K562 (cell line): ENCODE measurements around the gene SCN5A. TPM values are rescaled to one million over a fixed set of nuclear protein-coding genes. Genes with fewer than 3 reads are reported as not detected.
A peak's percentile ranks its signal among the peaks of the same experiment; 100 is the strongest.

Experiments used
- ATAC-seq: fragments of 200-7000 bp; cut with Tn5 transposase; 3 replicates; pipeline ENCODE4 v1.9.1; 2020; ENCODE audit warnings: moderate library complexity
- BruUV-seq: library from RNA; stranded (reverse); fragments of 400-500 nt; replicated peaks from 2 replicates; lab custom pipeline; 2021; lab: Mats Ljungman, UMichigan
- CTCF ChIA-PET: fragments of 300-600 bp; formaldehyde crosslinking; extraction: SDS; loops from one replicate; lab custom pipeline; 2021; ENCODE audit warnings: low intra/inter-chr PET ratio; lab: Yijun Ruan, JAX
- POLR2A ChIA-PET: fragments of 300-600, 350-650 bp; sonication (Branson Sonifier 250); formaldehyde crosslinking; extraction: SDS; loops from one replicate; lab custom pipeline; 2021; ENCODE audit warnings: antibody characterized with exemption, inconsistent platforms; lab: Yijun Ruan, JAX
- DNase-seq, 4 experiments: peaks; one replicate each; pipeline versions ENCODE4 v3.0.0 to v3.0.0-alpha.2; 2011 to 2018; ENCODE audit warnings: low spot score in 3 of 4, mixed read lengths in 3 of 4; ENCODE audit errors: extremely low read depth in 1 of 4
- FAIRE-seq: peaks from 2 replicates; lab custom pipeline; 2011; peaks lifted over from hg19 to GRCh38; lab: Jason Lieb, UNC
- H2AFZ ChIP-seq: 2 replicates; pipeline ENCODE4 v1.6.0; 2011; ENCODE audit warnings: low read depth, low read length, control low read depth, inconsistent platforms
- H3K27ac ChIP-seq: fragments of 200-600 bp; 3 replicates; pipeline ENCODE4 v1.8.0; 2011; ENCODE audit warnings: low read depth, mild to moderate bottlenecking, control low read depth, inconsistent platforms, low read length, moderate library complexity, mixed read lengths; ENCODE audit errors: extremely low read depth
- H3K27me3 ChIP-seq, 2 experiments: fragments of 300-600 bp in 1 of 2; 2 replicates in 1 of 2; 3 replicates in 1 of 2; pipeline versions ENCODE4 v1.6.0 to v1.8.0; 2011; ENCODE audit warnings: inconsistent platforms in 2 of 2, low read length in 2 of 2, mild to moderate bottlenecking in 1 of 2, mixed read lengths in 1 of 2, moderate library complexity in 1 of 2; ENCODE audit not compliant: control insufficient read depth in 2 of 2, insufficient read depth in 2 of 2
- H3K36me3 ChIP-seq: fragments of 300-600 bp; 3 replicates; pipeline ENCODE4 v1.8.0; 2011; ENCODE audit warnings: mild to moderate bottlenecking, low read length, inconsistent platforms; ENCODE audit not compliant: control insufficient read depth, insufficient read depth
- H3K4me1 ChIP-seq, 2 experiments: fragments of 200-600 bp in 1 of 2; replicated peaks in 1 of 2; 2 replicates in 1 of 2; 3 replicates in 1 of 2; pipeline versions ENCODE4 v1.5.1 to v1.8.0; 2011; ENCODE audit warnings: inconsistent platforms in 2 of 2, low read length in 2 of 2, mild to moderate bottlenecking in 1 of 2, mixed read lengths in 1 of 2, moderate library complexity in 1 of 2; ENCODE audit not compliant: control insufficient read depth in 2 of 2, insufficient read depth in 2 of 2
- H3K4me2 ChIP-seq: 2 replicates; pipeline ENCODE4 v1.6.1; 2011; ENCODE audit warnings: low read length, control low read depth, inconsistent platforms, mixed read lengths; ENCODE audit not compliant: insufficient read depth
- H3K4me3 ChIP-seq: fragments of 200-600 bp; sonication (generic), shearing (Covaris generic); 2 replicates; pipeline ENCODE4 v1.5.1; 2016; ENCODE audit warnings: control low read depth, inconsistent platforms
- H3K79me2 ChIP-seq: fragments of 200-600 bp; 3 replicates; pipeline ENCODE4 v1.8.0; 2011; ENCODE audit warnings: low read length, inconsistent platforms; ENCODE audit not compliant: control insufficient read depth, insufficient read depth
- H3K9ac ChIP-seq, 2 experiments: 2 replicates each; pipeline versions ENCODE4 v1.6.0 to v1.6.1; 2011; ENCODE audit warnings: low read depth in 2 of 2, low read length in 2 of 2, control low read depth in 1 of 2, inconsistent platforms in 1 of 2, mild to moderate bottlenecking in 1 of 2, mixed read lengths in 1 of 2; ENCODE audit not compliant: insufficient read depth in 1 of 2
- H3K9me1 ChIP-seq: one replicate; pipeline ENCODE4 v1.6.0; 2011; ENCODE audit warnings: inconsistent platforms, mild to moderate bottlenecking, low read length, moderate library complexity; ENCODE audit not compliant: control insufficient read depth, insufficient read depth
- H3K9me3 ChIP-seq: replicated peaks from 2 replicates; pipeline ENCODE4 v1.5.1; 2011; ENCODE audit warnings: low read depth, low read length, inconsistent platforms; ENCODE audit not compliant: control insufficient read depth, insufficient read depth
- H4K20me1 ChIP-seq: replicated peaks from 2 replicates; pipeline ENCODE4 v1.6.1; 2011; ENCODE audit warnings: low read length, inconsistent platforms, mixed read lengths; ENCODE audit not compliant: control insufficient read depth, insufficient read depth
- FOSL1 ChIP-seq: fragments of 200-800 bp; sonication (Bioruptor generic); conservative IDR thresholded peaks from 2 replicates; pipeline ENCODE4 v1.6.1; 2016; ENCODE audit warnings: missing genetic modification characterization, missing compliant biosample characterization
- KAT8 ChIP-seq: fragments of 450-650 bp; IDR thresholded peaks from 2 replicates; pipeline ENCODE4 v1.6.1; 2016; ENCODE audit warnings: low read depth, mild to moderate bottlenecking
- MCM5 ChIP-seq: fragments of 450-650 bp; IDR thresholded peaks from 2 replicates; pipeline ENCODE4 v1.6.1; 2016; ENCODE audit warnings: low read depth
- PYGO2 ChIP-seq: fragments of 450-650 bp; IDR thresholded peaks from 2 replicates; pipeline ENCODE4 v1.6.1; 2016; ENCODE audit warnings: mild to moderate bottlenecking, missing genetic modification characterization, moderate library complexity, missing compliant biosample characterization
- ZC3H8 ChIP-seq: fragments of 450-650 bp; IDR thresholded peaks from 2 replicates; pipeline ENCODE4 v1.6.1; 2017
- ZNF133 ChIP-seq: fragments of 250-450 bp; sonication (Bioruptor Pico); IDR thresholded peaks from 2 replicates; pipeline ENCODE4 v1.4.0; 2020; ENCODE audit warnings: mild to moderate bottlenecking
- WGBS: fragments of 100-300 bp; shearing (Covaris generic); methylation state at CpG from one replicate; pipeline ENCODE4 v1.1.6; 2016; ENCODE audit warnings: low coverage, mixed read lengths; ENCODE audit not compliant: insufficient coverage; ENCODE audit errors: missing lambda C conversion rate; 5-methylcytosine and 5-hydroxymethylcytosine counted together
- in situ Hi-C: fragments of 300-500 bp; cut with MboI; formaldehyde crosslinking; loops from 4 replicates; pipeline ENCODE4 v1.15.0; 2018; ENCODE audit warnings: inconsistent platforms, mixed read lengths
- intact Hi-C: fragments of 100-400 bp; cut with micrococcal nuclease; formaldehyde crosslinking; loops from 2 replicates; pipeline ENCODE4 v1.14.2; 2022
- polyA plus RNA-seq, 8 experiments: library from polyadenylated mRNA; depleted of rRNA in 4 of 8; stranded (reverse) in 5 of 8; unstranded in 3 of 8; fragments of >200 nt; fragmentation: Nextera tagmentation in 2 of 8; fragmentation: Illumina TruSeq in 1 of 8; extraction: Ambion mirVana in 2 of 8; extraction: Trizol in 1 of 8; gene quantifications; 2 replicates each; pipeline versions ENCODE4 v1.2.1 to v1.2.3, GENCODE V29; 2011 to 2014; ENCODE audit warnings: inconsistent platforms in 1 of 8, missing spikeins in 1 of 8
- total RNA-seq, 7 experiments: library from RNA; depleted of rRNA in 6 of 7; stranded (reverse); fragments of >200 nt in 6 of 7; fragmentation: Illumina TruSeq in 2 of 7; extraction: Trizol in 2 of 7; gene quantifications; 2 replicates each; pipeline versions ENCODE4 v1.2.1 to v1.2.3, GENCODE V29; 2011 to 2021; ENCODE audit warnings: low replicate concordance in 1 of 7
- TF ChIP-seq, protein P1 (sequence below): sonication (generic); formaldehyde crosslinking; IDR thresholded peaks from 2 replicates; pipeline ENCODE4 v1.4.0; 2020; ENCODE audit warnings: mild to moderate bottlenecking, missing genetic modification reagents
- TF ChIP-seq, protein P2 (sequence below): fragments of 450-650 bp; IDR thresholded peaks from 2 replicates; pipeline ENCODE4 v1.7.1; 2018; ENCODE audit warnings: mild to moderate bottlenecking, low read depth; ENCODE audit not compliant: partially characterized antibody

Gene SCN5A
- total and polyA plus RNA-seq, 9 of the 15 experiments (the other 6 are each of a cell fraction or from before 2014, with no cell fraction given) = 0.07 to 1.4 (median 0.21) TPM; not detected in 2

DNA sequence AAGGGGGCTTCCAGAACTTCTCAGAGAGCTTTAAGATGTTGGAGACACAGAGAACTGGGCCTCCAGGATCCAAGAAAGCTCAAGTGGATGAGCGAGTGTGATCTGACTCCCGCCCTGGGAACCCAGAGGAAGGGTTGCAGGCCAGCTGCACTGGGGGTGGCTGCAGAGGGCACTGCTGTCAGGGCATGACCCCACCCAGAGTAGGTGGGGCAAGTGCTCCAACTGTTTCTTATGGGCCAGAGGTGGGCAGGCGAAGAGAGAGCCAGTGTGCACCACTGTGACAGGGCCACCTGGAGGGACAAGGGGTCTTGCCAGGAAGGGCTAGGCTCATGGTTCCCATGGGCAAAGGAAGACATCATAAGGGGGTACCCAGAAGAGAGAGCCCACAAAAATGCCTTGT, 104.6 kb downstream of the SCN5A start (continued):
- TF ChIP-seq, protein P1, sequence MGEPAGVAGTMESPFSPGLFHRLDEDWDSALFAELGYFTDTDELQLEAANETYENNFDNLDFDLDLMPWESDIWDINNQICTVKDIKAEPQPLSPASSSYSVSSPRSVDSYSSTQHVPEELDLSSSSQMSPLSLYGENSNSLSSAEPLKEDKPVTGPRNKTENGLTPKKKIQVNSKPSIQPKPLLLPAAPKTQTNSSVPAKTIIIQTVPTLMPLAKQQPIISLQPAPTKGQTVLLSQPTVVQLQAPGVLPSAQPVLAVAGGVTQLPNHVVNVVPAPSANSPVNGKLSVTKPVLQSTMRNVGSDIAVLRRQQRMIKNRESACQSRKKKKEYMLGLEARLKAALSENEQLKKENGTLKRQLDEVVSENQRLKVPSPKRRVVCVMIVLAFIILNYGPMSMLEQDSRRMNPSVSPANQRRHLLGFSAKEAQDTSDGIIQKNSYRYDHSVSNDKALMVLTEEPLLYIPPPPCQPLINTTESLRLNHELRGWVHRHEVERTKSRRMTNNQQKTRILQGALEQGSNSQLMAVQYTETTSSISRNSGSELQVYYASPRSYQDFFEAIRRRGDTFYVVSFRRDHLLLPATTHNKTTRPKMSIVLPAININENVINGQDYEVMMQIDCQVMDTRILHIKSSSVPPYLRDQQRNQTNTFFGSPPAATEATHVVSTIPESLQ (CRISPR knock-in tag) = no peak

DNA sequence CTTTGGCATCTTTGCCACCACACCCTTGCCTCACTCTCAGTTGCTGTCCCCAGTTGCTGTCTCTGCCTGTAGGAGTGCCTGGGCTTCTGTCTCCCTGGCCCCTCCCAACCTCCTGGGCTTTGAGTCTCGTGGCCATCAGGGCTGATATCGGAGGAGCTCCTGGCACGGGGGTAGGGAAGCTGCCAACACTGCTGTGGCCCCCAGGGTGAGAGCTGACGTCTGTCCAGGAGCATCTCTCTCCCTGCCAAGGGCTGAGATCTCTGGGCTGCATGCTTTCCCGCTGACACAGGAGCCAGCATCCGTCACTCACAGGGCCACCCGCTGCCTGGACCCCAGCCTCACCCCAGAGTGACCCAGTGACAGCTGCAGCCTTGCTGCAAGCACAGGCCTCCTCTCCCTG, 105.9 kb downstream of the SCN5A start:
- no peak for ATAC-seq
- CTCF ChIA-PET = no interaction called here
- no peak for DNase-seq
- 3% methylated on average over 7 of the region's 7 CpGs for WGBS
- H3K79me2 ChIP-seq = no peaks in the 10 kb centered on the region
- no peaks in the 10 kb centered on the region for H3K9me3 ChIP-seq
- H3K9ac ChIP-seq = peak overlapping the region in 1 of 2 experiments; percentile 43; a peak in 1 of 4 replicates
- POLR2A ChIA-PET = interaction anchor here (0.7 to 2.5 kb wide), 5 partner anchors 10 to 1263 kb away, joined by 3 to 15 read pairs (median 3); no protein-coding TSS in a partner anchor
- H3K4me1 ChIP-seq = peaks cover 0 to 8% of the 10 kb centered on the region in 2 experiments; a peak in 2 of 5 replicates
- no peak overlapping the region for H3K4me3 ChIP-seq
- no peak for TF ChIP-seq ZC3H8
- no peak for TF ChIP-seq PYGO2 (tag)
- TF ChIP-seq ZNF133 = no peak
- TF ChIP-seq KAT8 = no peak
- TF ChIP-seq FOSL1 (tag) = no peak
- no peak for TF ChIP-seq MCM5
- TF ChIP-seq, protein P2, sequence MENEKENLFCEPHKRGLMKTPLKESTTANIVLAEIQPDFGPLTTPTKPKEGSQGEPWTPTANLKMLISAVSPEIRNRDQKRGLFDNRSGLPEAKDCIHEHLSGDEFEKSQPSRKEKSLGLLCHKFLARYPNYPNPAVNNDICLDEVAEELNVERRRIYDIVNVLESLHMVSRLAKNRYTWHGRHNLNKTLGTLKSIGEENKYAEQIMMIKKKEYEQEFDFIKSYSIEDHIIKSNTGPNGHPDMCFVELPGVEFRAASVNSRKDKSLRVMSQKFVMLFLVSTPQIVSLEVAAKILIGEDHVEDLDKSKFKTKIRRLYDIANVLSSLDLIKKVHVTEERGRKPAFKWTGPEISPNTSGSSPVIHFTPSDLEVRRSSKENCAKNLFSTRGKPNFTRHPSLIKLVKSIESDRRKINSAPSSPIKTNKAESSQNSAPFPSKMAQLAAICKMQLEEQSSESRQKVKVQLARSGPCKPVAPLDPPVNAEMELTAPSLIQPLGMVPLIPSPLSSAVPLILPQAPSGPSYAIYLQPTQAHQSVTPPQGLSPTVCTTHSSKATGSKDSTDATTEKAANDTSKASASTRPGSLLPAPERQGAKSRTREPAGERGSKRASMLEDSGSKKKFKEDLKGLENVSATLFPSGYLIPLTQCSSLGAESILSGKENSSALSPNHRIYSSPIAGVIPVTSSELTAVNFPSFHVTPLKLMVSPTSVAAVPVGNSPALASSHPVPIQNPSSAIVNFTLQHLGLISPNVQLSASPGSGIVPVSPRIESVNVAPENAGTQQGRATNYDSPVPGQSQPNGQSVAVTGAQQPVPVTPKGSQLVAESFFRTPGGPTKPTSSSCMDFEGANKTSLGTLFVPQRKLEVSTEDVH = no peak
- H2AFZ ChIP-seq = no peak overlapping the region
- intact Hi-C loops (no loop called here), in situ Hi-C loops (no loop called here)
- no peaks in the 10 kb centered on the region for H3K36me3 ChIP-seq
- peaks cover 3% of the 10 kb centered on the region; the same call in 1 of the 2 replicates for H4K20me1 ChIP-seq
- H3K9me1 ChIP-seq = no peaks in the 10 kb centered on the region
- BruUV-seq = no TSS peak
- no peak overlapping the region for H3K27ac ChIP-seq
- no peak for FAIRE-seq
- H3K27me3 ChIP-seq = peaks cover 39 to 65% of the 10 kb centered on the region in 2 experiments
- no peak overlapping the region for H3K4me2 ChIP-seq
